Natural killer cell treated with Interleukin-12 subunit alpha and Interleukin-12 subunit beta and Interleukin-15 and Interleukin-18, amount 100 ng/mL, for 72 hours (primary cell): Measurements from ENCODE around the gene BAHD1. TPM values are rescaled to one million over a fixed set of nuclear protein-coding genes. Genes with fewer than 3 reads are reported as not detected.
A peak's percentile ranks its signal among the peaks of the same experiment; 100 is the strongest.

Source experiments
- ATAC-seq, 2 donors: fragments of 150-1000 bp; cut with Tn5 transposase in 1 of 2; sonication (Bioruptor Pico), chemical (Tn5 transposase) in 1 of 2; 2 replicates each; pipeline ENCODE4 v1.10.0; 2021
- DNase-seq: peaks from one replicate; pipeline ENCODE4 v3.0.0; 2022; ENCODE audit warnings: low spot score
- H3K27ac Mint-ChIP-seq, 2 donors: 1 replicate in 1 of 2; 2 replicates in 1 of 2; pipeline ENCODE4 v1.8.0; 2022; ENCODE audit warnings: mixed read lengths in 2 of 2, mild to moderate bottlenecking in 1 of 2, moderate library complexity in 1 of 2
- H3K27me3 Mint-ChIP-seq, 2 donors: 1 replicate in 1 of 2; 2 replicates in 1 of 2; pipeline ENCODE4 v1.8.0; 2022; ENCODE audit warnings: mixed read lengths in 2 of 2
- H3K36me3 Mint-ChIP-seq: one replicate; pipeline ENCODE4 v1.8.0; 2022; ENCODE audit warnings: mixed read lengths
- H3K4me1 Mint-ChIP-seq, 2 donors: 1 replicate in 1 of 2; 2 replicates in 1 of 2; pipeline ENCODE4 v1.8.0; 2022; ENCODE audit warnings: low read depth in 2 of 2, mixed read lengths in 2 of 2, mild to moderate bottlenecking in 1 of 2
- H3K4me3 Mint-ChIP-seq: one replicate; pipeline ENCODE4 v1.8.0; 2022; ENCODE audit warnings: mixed read lengths
- H3K9me3 Mint-ChIP-seq: 2 replicates; pipeline ENCODE4 v1.8.0; 2022; ENCODE audit warnings: mixed read lengths
- total RNA-seq, 2 donors: library from RNA; stranded (reverse); gene quantifications; one replicate each; pipeline ENCODE4 v1.2.3, GENCODE V29; 2022

The BAHD1 gene
- total RNA-seq, 2 donors from 2014 or later, result 27.9 to 29.2 TPM

DNA sequence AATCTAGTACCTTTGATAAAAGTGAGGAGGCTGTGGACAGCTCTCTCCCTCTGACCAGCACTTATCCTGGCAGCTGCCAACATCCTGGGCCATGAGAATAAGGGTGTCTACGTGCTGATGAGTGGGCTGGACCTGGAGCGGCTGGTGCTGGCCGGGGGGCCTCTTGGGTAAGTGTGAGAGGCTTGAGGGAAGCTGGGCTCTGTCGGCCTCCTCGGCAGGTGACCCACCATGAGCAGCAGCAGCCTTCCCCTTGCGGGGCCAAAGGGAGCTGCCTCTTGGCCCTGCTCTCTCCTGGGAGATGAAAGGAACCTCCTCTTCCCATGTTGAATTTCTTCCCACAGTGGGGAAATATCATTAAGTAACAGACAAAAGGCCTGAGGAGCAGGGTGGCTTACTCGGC lies 25.9 kb upstream of the BAHD1 start:
- DNase-seq (no peak), ATAC-seq (no peak)
- H3K27me3 Mint-ChIP-seq, result no peaks in the 10 kb centered on the region
- peaks cover 0 to 10% of the 10 kb centered on the region in 2 donors for H3K4me1 Mint-ChIP-seq
- H3K27ac Mint-ChIP-seq, result no peak overlapping the region
- H3K36me3 Mint-ChIP-seq, result peaks cover 14% of the 10 kb centered on the region
- H3K9me3 Mint-ChIP-seq, result no peaks in the 10 kb centered on the region
- no peak overlapping the region for H3K4me3 Mint-ChIP-seq

- Mint-ChIP-seq H3K9me3 (no peaks in the 10 kb centered on the region), H3K4me1 (peaks cover 0 to 10% of the 10 kb centered on the region in 2 donors), H3K4me3 (no peak overlapping the region), H3K27ac (no peak overlapping the region), H3K27me3 (no peaks in the 10 kb centered on the region), H3K36me3 (peaks cover 14% of the 10 kb centered on the region)
- ATAC-seq, result no peak
- DNase-seq, result no peak
Measured at GRCh38 chr15:40415226-40415625, 25.5 kb upstream of the BAHD1 start.

GRCh38 chr15:40416056-40416455 lies 24.7 kb upstream of the BAHD1 start:
- ATAC-seq, result no peak
- H3K4me3 Mint-ChIP-seq, result no peak overlapping the region
- no peaks in the 10 kb centered on the region for H3K9me3 Mint-ChIP-seq
- H3K27me3 Mint-ChIP-seq, result no peaks in the 10 kb centered on the region
- H3K4me1 Mint-ChIP-seq, result peaks cover 0 to 6% of the 10 kb centered on the region in 2 donors
- no peak for DNase-seq
- peaks cover 9% of the 10 kb centered on the region for H3K36me3 Mint-ChIP-seq
- H3K27ac Mint-ChIP-seq, result no peak overlapping the region

DNA sequence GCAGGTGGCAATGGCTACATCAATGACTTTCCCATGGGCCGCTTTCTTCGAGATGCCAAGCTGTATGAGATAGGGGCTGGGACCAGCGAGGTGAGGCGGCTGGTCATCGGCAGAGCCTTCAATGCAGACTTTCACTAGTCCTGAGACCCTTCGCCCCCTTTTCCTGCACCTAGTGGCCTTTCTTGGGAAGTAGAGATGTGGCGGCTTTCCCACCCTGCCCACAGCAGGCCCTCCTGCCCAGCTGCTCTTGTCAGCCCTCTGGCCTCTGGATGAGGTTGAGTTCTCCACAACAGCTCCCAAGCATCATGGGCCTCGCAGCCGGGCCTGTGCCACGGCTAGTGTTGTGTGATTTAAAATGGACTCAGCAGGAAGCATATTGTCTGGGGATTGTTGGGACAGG lies 22.6 kb upstream of the BAHD1 start:
- Mint-ChIP-seq H3K4me1 (no peaks in the 10 kb centered on the region), H3K9me3 (no peaks in the 10 kb centered on the region), H3K36me3 (no peaks in the 10 kb centered on the region), H3K4me3 (no peak overlapping the region), H3K27me3 (no peaks in the 10 kb centered on the region), H3K27ac (no peak overlapping the region)
- DNase-seq (no peak), ATAC-seq (no peak)

DNA sequence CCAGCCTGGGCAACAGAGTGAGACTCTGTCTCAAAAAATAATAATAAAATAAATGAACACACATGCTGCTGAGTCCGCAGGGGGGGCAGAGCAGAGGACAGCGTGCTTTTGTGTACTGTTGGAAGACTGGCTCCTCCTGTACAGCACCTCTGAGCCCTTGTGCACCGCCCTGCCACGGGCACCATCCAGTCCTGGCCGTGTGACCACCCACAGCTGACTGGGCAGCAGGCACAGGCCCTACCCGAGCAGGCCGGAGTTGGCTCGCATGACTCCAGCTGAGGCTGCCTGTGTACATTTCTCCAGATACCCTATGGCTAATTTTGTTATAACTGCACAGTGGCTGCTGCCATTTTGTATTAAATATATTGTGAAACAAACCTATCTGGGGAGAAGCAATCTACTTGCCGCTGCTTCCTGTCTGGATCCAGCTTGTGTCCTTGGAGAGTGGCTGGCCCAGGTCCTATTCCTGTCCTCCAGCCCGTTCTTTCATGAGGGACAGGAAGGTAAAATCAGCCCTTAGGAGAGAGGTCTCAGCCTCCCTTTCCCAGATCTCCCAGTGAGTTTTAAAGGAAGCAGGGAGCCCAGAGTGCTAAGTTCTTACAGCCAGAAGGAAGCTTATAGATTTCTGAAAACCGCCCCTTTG lies 20.6 kb upstream of the BAHD1 start:
- ATAC-seq, result no peak
- no peak for DNase-seq
- no peaks in the 10 kb centered on the region for H3K36me3 Mint-ChIP-seq
- H3K27me3 Mint-ChIP-seq, result no peaks in the 10 kb centered on the region
- H3K4me1 Mint-ChIP-seq, result no peaks in the 10 kb centered on the region
- no peak overlapping the region for H3K27ac Mint-ChIP-seq
- no peaks in the 10 kb centered on the region for H3K9me3 Mint-ChIP-seq
- H3K4me3 Mint-ChIP-seq, result no peak overlapping the region

DNA sequence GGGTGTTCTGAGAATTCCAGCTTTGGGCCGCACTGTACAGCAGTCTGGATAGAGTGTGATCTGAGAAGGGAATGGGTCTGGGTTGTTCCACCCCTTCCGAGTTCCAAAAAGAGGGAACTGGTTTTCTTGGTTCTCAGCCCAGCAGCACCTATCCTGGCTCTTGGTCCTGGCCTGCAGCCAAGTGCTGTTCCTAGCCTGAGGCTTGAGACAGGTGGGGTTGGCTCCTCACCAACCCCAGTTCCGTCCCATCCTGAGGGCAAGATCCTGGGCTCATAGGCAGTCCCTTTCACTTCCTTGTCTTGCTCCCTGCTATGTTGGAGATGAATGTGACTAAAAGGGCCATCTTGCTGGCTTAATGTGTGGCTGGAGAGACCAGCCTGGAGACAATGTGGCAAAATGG lies 20.0 kb upstream of the BAHD1 start:
- Mint-ChIP-seq H3K27me3 (no peaks in the 10 kb centered on the region), H3K4me3 (no peak overlapping the region), H3K4me1 (no peaks in the 10 kb centered on the region), H3K9me3 (no peaks in the 10 kb centered on the region), H3K36me3 (no peaks in the 10 kb centered on the region), H3K27ac (no peak overlapping the region)
- no peak for ATAC-seq
- no peak for DNase-seq

- H3K27me3 Mint-ChIP-seq, result no peaks in the 10 kb centered on the region
- no peaks in the 10 kb centered on the region for H3K36me3 Mint-ChIP-seq
- peak; percentile 94 to 95 for ATAC-seq
- H3K4me1 Mint-ChIP-seq, result no peaks in the 10 kb centered on the region
- H3K27ac Mint-ChIP-seq, result no peak overlapping the region
- DNase-seq, result peak; percentile 77
- no peaks in the 10 kb centered on the region for H3K9me3 Mint-ChIP-seq
- no peak overlapping the region for H3K4me3 Mint-ChIP-seq
Measured at GRCh38 chr15:40421246-40422157, 19.3 kb upstream of the BAHD1 start.

- Mint-ChIP-seq H3K27ac (no peak overlapping the region), H3K36me3 (no peaks in the 10 kb centered on the region), H3K27me3 (no peaks in the 10 kb centered on the region), H3K9me3 (no peaks in the 10 kb centered on the region), H3K4me1 (no peaks in the 10 kb centered on the region), H3K4me3 (no peak overlapping the region)
- DNase-seq, result no peak
- ATAC-seq, result no peak
Measured at GRCh38 chr15:40424483-40425115, 16.2 kb upstream of the BAHD1 start.

- no peak overlapping the region for H3K27ac Mint-ChIP-seq
- no peak for ATAC-seq
- no peaks in the 10 kb centered on the region for H3K9me3 Mint-ChIP-seq
- no peaks in the 10 kb centered on the region for H3K27me3 Mint-ChIP-seq
- DNase-seq, result no peak
- no peak overlapping the region for H3K4me3 Mint-ChIP-seq
- H3K36me3 Mint-ChIP-seq, result no peaks in the 10 kb centered on the region
- no peaks in the 10 kb centered on the region for H3K4me1 Mint-ChIP-seq
Measured at GRCh38 chr15:40425681-40426080, 15.1 kb upstream of the BAHD1 start.

DNA sequence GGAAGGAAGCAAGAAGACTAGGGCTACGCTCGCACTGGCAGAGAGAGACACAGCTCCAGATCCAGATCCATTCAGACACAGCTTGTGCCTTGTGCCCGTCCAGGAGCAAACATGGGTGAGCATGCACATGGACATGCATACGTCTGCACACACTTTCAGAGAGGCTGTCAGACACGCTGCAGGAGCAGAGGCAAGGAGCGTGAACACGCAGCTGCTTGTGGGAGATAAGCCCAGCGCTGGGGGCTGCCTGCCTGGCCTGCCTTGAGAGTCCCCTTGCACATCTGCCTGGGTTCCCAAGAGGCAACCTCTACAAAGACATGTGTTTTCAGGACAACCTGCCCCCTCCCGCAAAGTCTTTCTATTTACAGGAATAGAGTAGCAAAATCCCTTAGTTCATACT lies 13.6 kb upstream of the BAHD1 start:
- no peaks in the 10 kb centered on the region for H3K9me3 Mint-ChIP-seq
- H3K27ac Mint-ChIP-seq, result no peak overlapping the region
- no peak for ATAC-seq
- no peaks in the 10 kb centered on the region for H3K4me1 Mint-ChIP-seq
- H3K4me3 Mint-ChIP-seq, result no peak overlapping the region
- no peak for DNase-seq
- no peaks in the 10 kb centered on the region for H3K27me3 Mint-ChIP-seq
- no peaks in the 10 kb centered on the region for H3K36me3 Mint-ChIP-seq

- no peak for ATAC-seq
- no peak overlapping the region for H3K27ac Mint-ChIP-seq
Measured at GRCh38 chr15:40428185-40428584, 12.6 kb upstream of the BAHD1 start.

DNA sequence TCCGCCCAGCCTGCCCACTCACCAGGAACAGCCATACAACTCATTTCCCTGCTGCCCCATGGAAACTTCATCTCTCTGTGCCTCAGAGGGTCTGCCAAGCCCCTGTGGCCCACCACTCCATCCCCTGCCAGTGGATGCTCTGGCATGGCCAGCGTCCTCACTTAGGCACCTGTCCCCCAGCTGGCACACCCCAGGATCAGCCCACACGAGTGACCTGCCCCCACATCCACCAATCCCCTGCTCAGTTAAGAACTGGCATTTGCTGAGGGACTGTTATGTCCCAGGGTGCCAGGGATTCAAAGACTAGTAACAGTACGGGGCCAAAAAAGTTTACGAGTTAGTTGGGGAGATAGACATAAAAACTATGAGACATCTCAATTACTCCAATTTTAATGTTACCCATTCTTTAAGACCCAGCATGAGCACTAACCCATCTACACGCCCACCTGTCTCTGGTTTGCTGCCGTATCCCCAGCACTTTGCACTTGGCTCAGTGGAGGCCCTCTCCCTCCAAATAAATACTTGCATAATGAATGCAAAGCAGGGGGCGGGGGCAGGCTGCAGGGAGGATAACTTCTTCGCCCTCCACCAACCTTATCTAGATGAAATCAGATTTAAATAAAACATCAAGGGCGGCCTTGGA lies 11.6 kb upstream of the BAHD1 start:
- Mint-ChIP-seq H3K4me1 (peaks cover 0 to 3% of the 10 kb centered on the region in 2 donors), H3K36me3 (no peaks in the 10 kb centered on the region), H3K9me3 (no peaks in the 10 kb centered on the region), H3K27ac (no peak overlapping the region), H3K27me3 (no peaks in the 10 kb centered on the region), H3K4me3 (no peak overlapping the region)
- DNase-seq (no peak), ATAC-seq (no peak)

More at GRCh38 chr15:40428185-40428584, 12.6 kb upstream of the BAHD1 start:
- Mint-ChIP-seq H3K36me3 (no peaks in the 10 kb centered on the region), H3K4me3 (no peak overlapping the region), H3K27me3 (no peaks in the 10 kb centered on the region), H3K4me1 (peaks cover 0 to 3% of the 10 kb centered on the region in 2 donors), H3K9me3 (no peaks in the 10 kb centered on the region)
- no peak for DNase-seq

GRCh38 chr15:40430271-40430805 lies 10.4 kb upstream of the BAHD1 start:
- Mint-ChIP-seq H3K4me1 (peaks cover 0 to 6% of the 10 kb centered on the region in 2 donors), H3K27ac (no peak overlapping the region), H3K9me3 (no peaks in the 10 kb centered on the region), H3K36me3 (no peaks in the 10 kb centered on the region), H3K4me3 (no peak overlapping the region), H3K27me3 (peaks cover 0 to under 1% of the 10 kb centered on the region in 2 donors)
- DNase-seq, result no peak
- no peak for ATAC-seq
